Transverse colon (tissue), 4 donors: ENCODE data around the gene CAST.

ENCODE experiments used
- POLR2A ChIP-seq: fragments of 450-650 bp; IDR thresholded peaks from one replicate; pipeline ENCODE4 v1.6.1; 2016; ENCODE audit warnings: antibody characterized with exemption, mild to moderate bottlenecking, moderate library complexity
- POLR2AphosphoS5 ChIP-seq, 3 donors: sonication (generic); formaldehyde crosslinking; IDR thresholded peaks; one replicate each; pipeline ENCODE4 v1.6.1; 2016; ENCODE audit warnings: antibody characterized with exemption in 3 of 3
- TF ChIP-seq, protein P1 (sequence below), 5 experiments: fragments of 200-600 bp in 3 of 5; fragments of 450-650 bp in 2 of 5; sonication (generic) in 3 of 5; IDR thresholded peaks; 1 replicate in 2 of 5; 2 replicates in 3 of 5; pipeline ENCODE4 v1.5.1; 2016 to 2017; ENCODE audit warnings: antibody characterized with exemption in 5 of 5, inconsistent platforms in 3 of 5, mild to moderate bottlenecking in 2 of 5, moderate library complexity in 1 of 5

- TF ChIP-seq POLR2AphosphoS5 (IDR thresholded peaks at IDR 0.05) = no peak
- TF ChIP-seq, protein P1, sequence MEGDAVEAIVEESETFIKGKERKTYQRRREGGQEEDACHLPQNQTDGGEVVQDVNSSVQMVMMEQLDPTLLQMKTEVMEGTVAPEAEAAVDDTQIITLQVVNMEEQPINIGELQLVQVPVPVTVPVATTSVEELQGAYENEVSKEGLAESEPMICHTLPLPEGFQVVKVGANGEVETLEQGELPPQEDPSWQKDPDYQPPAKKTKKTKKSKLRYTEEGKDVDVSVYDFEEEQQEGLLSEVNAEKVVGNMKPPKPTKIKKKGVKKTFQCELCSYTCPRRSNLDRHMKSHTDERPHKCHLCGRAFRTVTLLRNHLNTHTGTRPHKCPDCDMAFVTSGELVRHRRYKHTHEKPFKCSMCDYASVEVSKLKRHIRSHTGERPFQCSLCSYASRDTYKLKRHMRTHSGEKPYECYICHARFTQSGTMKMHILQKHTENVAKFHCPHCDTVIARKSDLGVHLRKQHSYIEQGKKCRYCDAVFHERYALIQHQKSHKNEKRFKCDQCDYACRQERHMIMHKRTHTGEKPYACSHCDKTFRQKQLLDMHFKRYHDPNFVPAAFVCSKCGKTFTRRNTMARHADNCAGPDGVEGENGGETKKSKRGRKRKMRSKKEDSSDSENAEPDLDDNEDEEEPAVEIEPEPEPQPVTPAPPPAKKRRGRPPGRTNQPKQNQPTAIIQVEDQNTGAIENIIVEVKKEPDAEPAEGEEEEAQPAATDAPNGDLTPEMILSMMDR (IDR thresholded peaks at IDR 0.05) = no peak
- TF ChIP-seq POLR2A = no peak
These were observed 154.8 kb downstream of the CAST start for GRCh38 chr5:96816991-96817390.
